Stimulated activated CD8-positive, alpha-beta memory T cell treated with anti-CD3 and anti-CD28 coated beads, Interleukin-4, amount 100 ng/mL, for 1 hour (primary cell): ENCODE measurements around the gene FIGN.

Experiments used
- DNase-seq, 2 donors: peaks; one replicate each; pipeline ENCODE4 v3.0.0-alpha.2; 2020; ENCODE audit warnings: low read depth in 2 of 2, low spot score in 1 of 2

FIGN gene

DNA sequence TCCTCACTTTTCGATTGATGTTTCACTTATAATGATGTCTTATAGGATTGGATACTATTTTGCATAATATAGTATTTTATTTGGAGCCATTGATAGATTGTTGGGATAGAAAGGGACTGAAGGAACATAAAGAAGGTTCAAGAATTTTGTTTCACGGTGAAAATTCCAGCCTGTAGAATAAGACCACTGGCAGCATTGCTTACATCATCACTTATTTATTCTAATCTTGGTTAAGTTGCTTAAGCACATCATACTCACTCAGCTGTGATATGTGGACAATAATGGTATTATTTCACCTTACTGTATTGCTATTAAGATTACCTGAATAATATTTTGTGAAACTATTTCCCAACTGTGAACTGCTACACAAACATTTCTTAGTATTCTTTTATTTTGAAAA is 118.3 kb downstream of the FIGN start:
- DNase-seq, result no peak

DNA sequence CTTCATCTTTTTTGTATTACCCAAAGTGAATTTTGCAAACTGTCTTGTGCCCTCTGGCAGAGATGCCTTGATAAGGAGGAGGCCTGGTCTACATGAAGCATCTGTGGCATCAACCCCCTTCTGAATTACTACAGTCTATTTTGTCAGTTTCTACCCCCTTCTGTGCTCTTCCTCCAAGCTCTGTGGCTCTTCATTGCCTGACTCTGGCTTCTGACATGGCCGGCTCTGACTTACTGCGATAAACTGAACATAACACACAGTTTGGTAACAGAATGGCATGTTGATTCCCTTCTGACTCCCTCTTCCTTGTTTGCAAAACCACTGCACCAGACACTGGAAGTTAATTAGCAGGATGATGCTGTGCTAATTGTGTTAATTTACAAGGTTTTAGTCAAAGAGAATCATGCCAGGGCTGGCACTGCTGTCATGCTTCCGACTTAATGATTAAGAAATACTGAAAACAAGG is 122.5 kb downstream of the FIGN start:
- no peak for DNase-seq

DNA sequence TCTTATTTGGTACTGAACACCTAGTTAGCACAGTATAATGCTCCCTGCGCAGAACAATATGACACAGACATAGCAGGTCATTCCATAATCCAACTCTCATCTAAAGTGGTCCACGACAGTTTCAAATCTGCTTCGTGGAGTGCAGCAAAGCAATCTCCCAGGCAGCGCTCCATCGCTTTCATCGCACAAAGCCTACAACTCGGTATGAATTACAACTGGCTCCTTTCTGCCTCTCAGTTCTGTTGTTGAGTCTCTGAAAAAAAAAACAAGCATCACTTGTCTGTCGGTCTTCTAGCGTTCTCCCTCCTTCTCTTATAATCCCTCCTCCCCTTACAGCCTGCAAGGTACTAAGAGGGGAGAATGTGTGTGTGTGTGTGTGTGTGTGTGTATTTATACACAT is 123.5 kb downstream of the FIGN start:
- no peak for DNase-seq

DNA sequence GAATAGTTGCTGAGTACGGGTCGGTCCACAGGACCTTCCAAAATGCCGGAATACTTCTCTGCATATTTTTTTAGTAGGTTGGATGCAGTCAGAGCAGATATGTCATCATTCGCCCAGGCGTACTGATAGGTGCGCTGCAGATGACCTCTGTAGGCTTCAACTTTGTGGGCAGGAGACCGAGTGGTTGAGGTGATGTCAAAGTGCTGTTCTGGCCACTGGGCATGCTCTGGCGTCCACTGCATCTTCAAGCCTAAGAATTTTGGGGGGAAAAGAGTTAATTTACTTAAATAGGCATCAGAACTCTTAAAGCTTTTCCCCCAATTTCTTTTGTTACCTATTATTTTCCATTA is 124.3 kb downstream of the FIGN start:
- DNase-seq, result no peak

DNA sequence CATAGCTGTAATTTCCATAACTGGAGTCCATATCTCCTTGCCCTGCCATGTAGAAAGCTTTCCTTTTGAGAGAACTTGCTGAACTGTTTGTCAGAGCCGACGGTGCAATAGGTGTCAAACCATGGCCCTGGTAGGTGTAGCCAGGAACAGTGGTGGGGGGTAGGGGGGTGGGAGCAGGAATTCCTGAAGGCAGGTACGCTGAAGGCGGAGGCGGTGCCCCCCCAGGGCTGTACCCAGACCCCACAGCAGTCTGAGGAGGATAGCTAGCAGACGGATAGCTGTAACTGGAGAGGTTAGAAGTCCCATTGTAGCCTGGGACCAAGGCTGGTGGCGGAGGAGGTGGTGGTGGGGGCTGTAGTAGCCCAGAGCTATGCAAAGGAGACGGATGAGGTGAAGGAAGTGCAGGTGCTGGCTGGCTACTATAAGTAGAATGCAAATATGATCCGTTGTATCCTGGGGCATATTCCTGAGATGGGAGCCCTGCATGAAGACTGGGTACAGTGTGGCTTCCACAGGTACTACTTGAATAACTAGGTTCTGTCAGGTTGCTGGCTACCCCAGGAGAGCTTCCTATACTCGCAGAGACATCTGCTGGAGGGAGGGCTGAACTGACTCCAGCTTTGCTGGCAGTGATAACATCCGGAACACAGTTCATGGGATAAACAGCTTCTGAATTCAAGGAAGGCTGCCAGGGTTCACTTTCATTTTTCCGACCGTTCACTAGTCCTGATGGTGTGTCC is 124.8 kb downstream of the FIGN start:
- no peak for DNase-seq

DNA sequence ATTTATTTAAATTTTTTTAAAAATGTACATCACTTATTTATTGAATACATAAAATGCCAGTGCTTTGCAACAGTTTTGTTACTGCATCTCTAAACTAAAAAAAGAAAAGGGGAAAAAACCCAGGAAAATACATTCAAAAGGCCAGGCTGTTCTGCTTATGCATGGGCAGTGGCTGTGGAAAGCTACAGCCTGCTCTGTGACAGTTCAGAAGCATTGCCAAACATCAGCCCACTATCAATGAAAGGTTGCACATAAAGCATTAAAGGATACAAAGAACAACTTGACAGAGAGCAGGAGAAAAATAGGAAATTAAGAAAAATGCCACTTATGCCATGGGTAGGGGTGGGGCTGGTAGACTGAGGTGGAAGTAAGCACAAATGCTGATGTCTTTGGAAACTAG is 128.2 kb downstream of the FIGN start:
- no peak for DNase-seq

DNA sequence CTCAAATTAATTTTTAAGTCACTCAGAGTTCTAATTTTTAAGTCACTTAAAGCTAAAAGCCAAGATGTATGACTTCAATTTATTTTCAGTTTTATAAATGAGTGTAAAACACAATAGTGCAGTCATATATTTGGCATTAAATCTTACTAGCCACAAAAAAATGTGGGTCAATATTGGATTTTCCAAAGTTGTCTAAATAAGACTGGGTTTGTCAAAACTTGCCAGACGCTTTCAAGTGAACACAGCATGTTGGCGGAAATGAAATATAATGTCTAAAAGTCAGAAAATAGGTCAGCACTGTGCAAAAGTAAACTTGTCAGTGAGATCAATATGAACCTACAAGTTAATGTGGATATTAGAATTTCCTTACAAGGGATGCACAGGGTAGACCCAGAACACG is 128.9 kb downstream of the FIGN start:
- no peak for DNase-seq

DNA sequence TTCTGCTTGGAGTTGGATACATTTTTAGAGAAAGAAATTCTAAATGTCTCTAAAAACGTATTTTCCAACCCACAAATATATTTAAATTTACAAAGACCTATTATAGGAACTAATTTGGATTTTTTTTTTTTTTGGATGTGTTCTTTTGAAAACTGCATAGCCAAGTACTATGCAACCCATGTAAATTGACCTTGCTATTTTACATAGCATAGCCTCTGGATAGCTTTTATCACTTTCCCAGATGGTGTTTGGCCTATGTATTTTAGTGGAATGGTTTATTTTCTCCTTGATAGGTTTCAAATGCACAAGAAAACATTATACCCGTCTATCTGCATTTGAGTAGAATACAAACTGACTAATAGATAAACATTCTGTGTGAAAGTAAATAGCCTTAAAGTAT is 130.0 kb downstream of the FIGN start:
- no peak for DNase-seq

DNA sequence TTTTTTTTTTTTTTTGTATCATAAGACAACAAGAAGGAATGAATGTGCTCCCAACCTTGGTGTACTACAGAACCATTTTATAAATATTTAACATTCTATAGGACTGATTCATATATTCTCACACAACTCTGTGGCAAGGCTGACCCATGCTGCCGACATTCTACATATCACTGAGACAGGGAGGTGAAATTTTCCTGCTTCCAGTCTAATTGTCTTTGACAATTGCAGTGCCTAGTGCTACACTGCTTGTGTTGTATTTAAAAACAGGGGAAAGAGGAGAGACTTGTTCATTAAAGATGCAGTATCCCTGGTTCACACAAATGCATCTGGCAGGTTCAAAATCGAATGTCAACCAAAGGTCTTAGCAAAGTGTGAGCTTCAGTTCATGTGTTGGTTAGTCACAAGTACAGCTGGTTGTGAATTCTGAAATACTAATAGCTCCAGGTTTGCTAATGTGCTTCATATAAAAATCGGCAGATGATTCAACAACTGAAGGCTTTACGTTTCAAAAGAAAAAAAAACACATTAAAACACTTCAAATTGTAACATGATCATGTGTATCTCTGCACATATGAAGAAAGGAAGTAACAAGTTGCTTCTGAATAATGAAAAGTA is 130.8 kb downstream of the FIGN start:
- DNase-seq, result no peak

DNA sequence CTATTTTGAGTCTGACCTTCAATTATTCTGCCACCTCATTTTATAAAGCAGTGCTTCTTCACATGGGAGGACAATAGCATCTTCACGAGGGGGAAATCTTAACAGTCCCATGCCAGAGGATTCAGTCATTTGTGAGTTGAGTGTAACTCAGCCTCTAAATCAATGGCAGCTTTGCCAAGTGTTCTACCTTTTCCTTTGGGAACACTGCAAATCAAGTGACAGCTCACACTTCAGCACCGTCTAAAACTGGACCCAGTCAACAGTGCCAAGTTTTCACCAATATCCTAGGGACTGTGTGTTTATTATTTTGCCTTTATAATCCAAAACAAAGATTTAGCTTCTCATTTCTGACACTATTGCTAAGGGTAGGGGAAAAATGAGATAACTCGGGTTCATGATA is 133.6 kb downstream of the FIGN start:
- no peak for DNase-seq

DNA sequence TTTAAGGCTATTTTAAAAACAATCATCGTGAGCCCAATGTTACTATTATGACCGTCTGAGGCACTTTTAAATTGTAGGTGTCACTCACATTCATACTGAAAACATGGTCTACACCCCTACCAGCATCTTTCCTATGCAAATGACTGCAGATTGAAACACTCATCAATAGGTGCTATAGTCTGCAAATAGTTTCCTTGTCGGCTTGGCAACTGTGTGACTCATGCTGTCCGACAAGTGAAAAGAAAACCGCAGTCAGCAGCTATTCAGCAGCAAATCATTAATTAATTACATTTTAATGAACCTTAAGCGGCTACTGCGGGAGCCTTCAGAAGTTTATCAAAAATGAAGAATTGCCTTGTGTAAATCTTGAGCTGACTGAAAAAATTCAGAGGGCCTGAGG is 134.4 kb downstream of the FIGN start:
- no peak for DNase-seq

DNA sequence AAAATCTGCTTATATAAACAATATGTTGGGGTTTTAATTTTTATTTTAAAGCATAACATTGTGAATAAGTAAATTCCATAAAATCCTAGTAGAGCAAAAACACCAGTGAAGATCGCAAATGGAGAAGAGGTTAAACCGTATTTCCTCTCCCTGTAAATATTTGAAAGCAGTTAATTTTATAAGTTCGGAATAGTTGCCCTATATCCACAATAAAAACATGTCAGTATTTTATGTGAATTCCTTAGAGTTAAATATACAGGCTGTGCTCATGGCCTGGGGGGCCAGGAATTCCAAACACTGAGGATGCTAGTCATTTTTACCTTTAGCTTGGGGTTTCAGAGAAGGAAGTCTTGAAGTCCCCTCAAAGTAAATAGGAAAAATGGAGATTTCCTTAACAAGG is 135.0 kb downstream of the FIGN start:
- DNase-seq, result no peak

DNA sequence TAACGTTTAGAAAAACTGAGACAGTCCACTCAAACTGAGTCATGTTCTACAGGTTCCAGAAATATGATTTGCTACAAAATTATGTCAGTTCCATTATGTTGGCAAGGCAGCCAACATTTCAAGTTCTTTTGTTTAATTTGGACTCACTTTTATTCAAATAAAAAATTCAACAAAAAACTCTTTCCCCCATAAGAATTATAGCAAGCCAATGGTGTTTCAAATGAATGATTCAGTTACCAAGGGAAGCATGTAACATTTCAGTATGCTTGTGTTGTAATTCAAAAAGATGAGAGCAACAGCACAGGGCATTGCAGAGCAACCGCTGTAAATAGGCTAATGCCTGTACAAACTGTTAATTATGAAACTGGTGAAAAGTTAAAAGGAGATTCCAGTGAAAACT is 140.8 kb downstream of the FIGN start:
- DNase-seq, result no peak

DNA sequence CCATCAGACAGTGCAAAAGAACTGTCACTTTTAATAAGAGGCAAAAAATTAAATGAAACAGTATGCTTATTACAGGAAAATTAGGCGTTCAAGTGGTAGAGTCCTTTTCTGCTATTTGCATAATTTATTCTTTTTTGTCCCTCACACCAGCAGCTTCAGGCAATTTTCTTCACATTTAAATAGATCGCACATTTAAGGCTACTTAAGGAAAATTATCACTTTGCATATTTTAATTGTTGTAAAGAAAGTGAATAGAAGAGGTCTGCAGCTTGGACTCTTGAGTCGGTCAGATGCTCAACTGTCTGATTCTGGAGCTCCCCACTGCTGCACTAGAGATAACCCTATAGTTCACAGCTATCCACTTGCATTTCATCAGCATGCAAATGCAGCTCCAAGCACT is 141.3 kb downstream of the FIGN start:
- no peak for DNase-seq

DNA sequence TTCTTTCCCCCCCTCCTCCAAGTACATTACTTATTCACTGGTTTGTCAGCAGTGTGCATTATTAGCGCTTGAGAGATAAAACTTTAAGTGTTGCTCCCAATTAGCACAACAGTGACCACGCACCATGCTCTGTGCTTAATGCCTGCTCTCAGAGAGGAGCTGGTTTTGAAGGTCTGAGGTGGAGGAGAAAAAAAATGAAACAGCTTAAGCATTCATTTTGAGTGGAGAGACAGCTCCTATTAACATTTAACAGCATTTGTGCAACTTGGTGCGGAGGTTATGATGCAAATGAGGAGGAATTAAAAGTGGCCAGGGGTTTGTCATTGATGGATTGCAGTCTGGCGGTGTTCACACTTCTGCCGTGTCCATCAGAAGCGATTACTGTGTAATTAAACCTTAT is 141.8 kb downstream of the FIGN start:
- no peak for DNase-seq

DNA sequence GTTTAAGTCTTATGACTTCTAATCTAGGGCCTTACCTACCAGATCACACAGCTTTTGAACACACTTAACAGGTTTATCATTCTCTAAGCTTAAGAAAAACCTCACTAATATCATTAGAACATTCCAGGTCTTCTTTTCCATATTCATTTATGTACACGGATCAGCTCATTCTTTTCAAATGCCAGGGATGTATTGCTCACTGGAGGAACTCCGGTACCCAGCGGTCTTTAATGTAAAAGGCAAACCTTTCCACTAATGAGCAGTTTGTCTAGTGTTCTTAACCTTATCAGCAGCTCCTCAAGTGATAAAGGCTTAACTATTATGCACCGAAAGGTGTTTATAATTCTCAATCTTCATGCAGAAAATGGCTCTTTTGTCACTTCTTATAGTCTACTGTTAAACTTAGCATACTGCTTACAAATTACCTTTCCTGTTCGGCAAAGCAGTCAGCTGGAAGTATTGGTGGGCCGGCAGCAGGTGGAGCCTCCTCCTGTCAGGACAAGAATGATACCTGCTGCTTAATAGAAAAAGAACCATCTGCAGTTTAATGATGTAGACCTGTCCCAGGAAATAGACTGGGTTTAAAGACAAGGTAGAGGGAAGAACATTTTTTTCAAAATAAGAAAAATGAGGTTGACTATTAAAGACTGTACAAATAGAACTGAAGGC is 142.7 kb downstream of the FIGN start:
- DNase-seq, result no peak

DNA sequence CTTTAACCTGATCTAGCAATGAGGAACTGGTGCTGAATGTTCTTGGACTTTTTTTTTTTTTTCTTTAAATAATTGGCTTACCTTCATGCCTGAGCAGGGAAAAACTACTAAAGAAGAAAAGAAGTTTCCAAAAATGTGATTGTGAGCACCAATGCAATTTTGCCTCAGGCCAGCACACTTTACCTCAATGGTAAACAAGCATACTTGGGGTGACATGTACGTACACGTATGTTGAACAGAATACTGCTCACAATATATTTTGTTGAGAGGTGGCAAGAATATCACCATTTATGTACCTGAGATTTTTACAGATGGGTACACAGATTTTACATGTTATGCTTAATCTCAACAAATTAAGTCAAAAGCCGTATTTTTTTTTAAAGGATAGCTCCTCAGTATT is 144.3 kb downstream of the FIGN start:
- no peak for DNase-seq

DNA sequence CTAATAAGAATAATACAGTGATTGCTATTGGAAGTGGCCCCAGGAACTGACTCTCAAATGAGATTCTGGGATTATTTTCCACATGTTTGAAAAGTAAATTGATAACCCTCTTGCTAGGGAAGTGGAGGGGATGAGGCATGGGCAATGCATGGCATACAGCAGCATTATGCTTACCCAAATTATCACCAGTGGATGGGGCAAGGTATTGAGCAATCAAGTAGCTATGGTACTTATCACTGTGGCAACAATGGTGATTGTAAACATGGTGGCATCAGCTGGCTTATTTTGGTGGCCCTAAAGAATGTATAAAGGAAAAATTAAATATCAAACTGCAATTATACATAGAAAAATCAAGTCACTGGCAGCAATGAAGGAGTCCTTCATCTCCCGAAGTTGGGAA is 155.1 kb downstream of the FIGN start:
- DNase-seq, result no peak

DNA sequence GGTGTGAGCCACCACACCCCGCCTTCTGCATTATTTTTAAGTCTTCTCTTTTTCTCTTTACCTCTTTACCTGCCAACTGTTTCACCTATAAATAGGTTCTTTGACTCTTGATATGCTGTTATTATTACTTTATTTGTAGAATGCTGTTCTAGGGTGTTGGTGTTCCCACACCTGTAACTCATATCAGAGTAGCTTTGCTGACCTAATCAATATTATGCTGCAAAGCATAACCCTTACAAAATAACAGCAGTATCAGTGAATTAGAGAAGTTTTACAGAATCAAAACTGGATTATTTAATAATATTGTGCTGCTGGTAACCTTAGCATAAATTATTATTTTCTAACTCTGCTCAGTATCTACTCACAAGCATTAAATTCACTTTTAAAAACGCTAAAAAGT is 161.5 kb downstream of the FIGN start:
- no peak for DNase-seq

DNA sequence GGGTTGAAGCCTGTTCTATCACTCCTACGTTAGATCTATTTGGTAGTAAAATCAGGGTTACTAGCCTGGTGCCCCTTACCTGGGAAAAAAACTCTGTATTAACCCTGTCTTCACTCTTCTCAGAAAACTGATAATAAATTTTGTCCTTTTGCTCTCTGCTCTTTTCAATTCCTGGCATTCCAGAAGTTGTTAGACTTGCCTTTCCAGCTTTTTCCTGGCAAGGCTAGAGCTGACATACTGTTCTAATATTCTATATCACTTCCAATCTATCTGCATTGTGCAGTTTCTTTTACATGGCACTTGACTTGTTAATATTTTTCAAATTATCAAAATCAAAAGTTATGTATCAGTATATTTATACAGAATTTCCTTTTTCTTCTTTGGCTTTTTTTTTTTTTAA is 162.2 kb downstream of the FIGN start:
- DNase-seq, result no peak

DNA sequence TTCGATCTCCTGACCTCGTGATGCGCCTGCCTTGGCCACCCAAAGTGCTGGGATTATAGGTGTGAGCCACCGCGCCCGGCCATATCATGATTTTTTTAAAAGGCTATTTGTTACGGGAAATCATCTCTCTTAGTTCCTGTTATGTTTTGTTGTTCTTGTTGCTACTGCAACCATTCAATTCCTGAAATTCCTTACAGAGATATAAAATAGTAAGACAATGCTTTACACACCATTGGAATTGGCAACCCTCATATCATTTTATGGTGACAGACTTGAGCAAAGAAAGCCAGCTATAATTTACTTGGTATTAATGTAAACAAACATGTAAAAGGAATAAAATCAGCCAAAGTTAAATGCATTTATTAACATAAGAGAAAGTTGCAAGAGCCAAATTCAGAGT is 163.0 kb downstream of the FIGN start:
- no peak for DNase-seq

DNA sequence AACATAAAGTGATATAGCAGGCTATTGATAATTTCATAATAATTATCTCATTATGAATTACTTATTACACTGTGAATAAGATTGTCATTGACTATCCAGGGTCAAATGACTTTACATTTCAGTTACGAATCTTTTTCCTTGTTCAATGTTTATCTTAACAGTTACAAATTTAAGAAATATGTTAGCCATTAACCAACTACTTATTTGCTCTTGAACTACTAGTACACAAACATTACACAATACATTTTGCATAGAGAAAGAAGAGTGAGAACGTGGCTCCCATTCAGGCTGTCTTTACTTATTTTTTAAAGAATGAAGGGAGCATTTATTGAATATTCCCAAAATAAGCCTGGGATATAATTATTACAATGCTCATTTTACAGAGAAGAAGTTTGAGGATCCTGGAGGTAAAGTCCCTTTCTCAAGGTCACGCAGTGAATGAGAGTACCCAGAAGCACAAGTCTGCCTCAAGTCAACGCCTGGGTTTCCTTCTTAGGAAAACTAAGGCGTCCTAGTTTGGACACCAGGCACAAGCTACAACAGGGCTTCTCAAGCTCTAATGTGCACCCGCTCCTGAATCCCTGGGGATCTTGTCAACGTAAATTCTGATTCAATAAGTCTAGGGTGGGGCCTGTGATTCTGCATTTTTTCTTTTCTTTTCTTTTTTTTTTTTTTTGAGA is 164.2 kb downstream of the FIGN start:
- DNase-seq, result no peak
